Naive thymus-derived CD8-positive, alpha-beta T cell (primary cell): ENCODE data around the gene PHACTR4. TPM values are rescaled to one million over a fixed set of nuclear protein-coding genes. Genes with fewer than 3 reads are reported as not detected.
A peak's percentile ranks its signal among the peaks of the same experiment; 100 is the strongest.

Source experiments
- ATAC-seq, 2 donors: fragments of 150-1000 bp; cut with Tn5 transposase in 1 of 2; sonication (Bioruptor Pico), chemical (Tn5 transposase) in 1 of 2; 1 replicate in 1 of 2; 2 replicates in 1 of 2; pipeline ENCODE4 v1.10.0; 2021; ENCODE audit warnings: mild to moderate bottlenecking in 2 of 2, moderate library complexity in 2 of 2
- POLR2A ChIA-PET: fragments of 350-600 bp; sonication (Branson Sonifier 250); formaldehyde crosslinking; loops from one replicate; lab custom pipeline; 2021; ENCODE audit warnings: antibody characterized with exemption; lab: Charles Lee
- DNase-seq, 10 donors: peaks; one replicate each; pipeline versions ENCODE4 v3.0.0 to v3.0.0-alpha.2; 2020 to 2022
- H3K27ac Mint-ChIP-seq, 10 donors: one replicate each; pipeline ENCODE4 v1.8.0; 2020 to 2022; ENCODE audit warnings: mild to moderate bottlenecking in 10 of 10, mixed read lengths in 10 of 10, moderate library complexity in 4 of 10, inconsistent platforms in 1 of 10
- H3K27me3 Mint-ChIP-seq, 5 donors: one replicate each; pipeline ENCODE4 v1.8.0; 2021 to 2022; ENCODE audit warnings: mixed read lengths in 5 of 5
- H3K36me3 Mint-ChIP-seq, 3 donors: one replicate each; pipeline ENCODE4 v1.8.0; 2020 to 2022; ENCODE audit warnings: mixed read lengths in 3 of 3, mild to moderate bottlenecking in 2 of 3, inconsistent platforms in 1 of 3
- H3K4me1 Mint-ChIP-seq, 4 donors: one replicate each; pipeline ENCODE4 v1.8.0; 2021 to 2022; ENCODE audit warnings: mixed read lengths in 4 of 4
- H3K4me3 Mint-ChIP-seq, 10 donors: one replicate each; pipeline ENCODE4 v1.8.0; 2020 to 2022; ENCODE audit warnings: mild to moderate bottlenecking in 10 of 10, mixed read lengths in 10 of 10, moderate library complexity in 6 of 10, inconsistent platforms in 1 of 10
- H3K9me3 Mint-ChIP-seq, 9 donors: one replicate each; pipeline ENCODE4 v1.8.0; 2020 to 2022; ENCODE audit warnings: mixed read lengths in 9 of 9, mild to moderate bottlenecking in 3 of 9, inconsistent platforms in 1 of 9, moderate library complexity in 1 of 9
- polyA plus RNA-seq, 3 donors: library from polyadenylated mRNA; unstranded; fragments of 300-500 nt; fragmentation: Illumina TruSeq; gene quantifications; one replicate each; pipeline ENCODE4 v1.2.3, GENCODE V29; 2021
- total RNA-seq, 8 experiments: library from RNA in 2 of 8; stranded (reverse) in 2 of 8; gene quantifications; one replicate each; pipeline ENCODE4 v1.2.3 and lab custom pipeline; 2021 to 2026

Gene PHACTR4
- total and polyA plus RNA-seq, 5 experiments from 2014 or later, result 5.4 to 30.1 (median 20.2) TPM

DNA sequence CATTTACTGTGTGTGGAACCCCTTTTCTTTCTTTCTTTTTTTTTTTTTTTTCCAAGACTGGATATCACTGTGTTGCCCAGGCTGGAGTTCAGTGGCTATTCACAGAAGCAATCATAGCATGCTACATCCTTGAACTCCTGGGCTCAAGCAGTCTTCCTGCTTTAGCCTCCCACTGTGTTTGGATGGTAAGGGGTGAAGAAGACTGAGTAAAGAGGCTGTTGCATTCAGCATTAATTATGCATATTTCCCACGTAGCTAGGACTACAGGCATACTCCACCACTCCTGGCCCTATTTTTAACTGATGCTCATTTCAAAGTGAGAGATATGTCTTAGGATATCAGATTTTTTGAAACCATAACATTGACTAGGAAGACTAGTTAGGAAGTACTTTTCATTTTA lies 39.5 kb downstream of the PHACTR4 start:
- POLR2A ChIA-PET, result interaction anchor here (0.5 to 0.7 kb wide), 2 partner anchors 98 to 677 kb away, joined by 4 read pairs; no protein-coding TSS in a partner anchor
- H3K36me3 Mint-ChIP-seq, result peaks cover 0 to 15% (median 0%) of the 10 kb centered on the region in 3 donors
- ATAC-seq, result no peak

DNA sequence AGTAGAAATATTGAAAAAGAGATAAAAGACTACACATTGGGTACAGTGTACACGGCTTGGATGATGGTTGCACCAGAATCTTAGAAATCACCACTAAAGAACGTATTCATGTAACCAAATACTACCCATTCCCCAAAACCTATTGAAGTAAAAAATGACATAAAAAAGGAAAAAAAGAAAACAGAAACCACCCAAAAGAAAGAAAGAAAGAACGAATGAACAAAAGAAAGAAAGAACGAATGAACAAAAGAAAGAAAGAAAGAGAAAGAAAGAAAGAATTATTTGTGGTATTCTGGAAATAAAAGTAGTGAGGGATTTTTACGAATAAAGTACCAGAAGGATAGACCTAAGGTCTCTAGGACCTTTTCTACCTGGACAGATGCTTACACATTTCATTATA lies 42.1 kb downstream of the PHACTR4 start:
- H3K9me3 Mint-ChIP-seq, result no peaks in the 10 kb centered on the region
- ATAC-seq, result no peak
- H3K36me3 Mint-ChIP-seq, result peaks cover 0 to 24% (median 0%) of the 10 kb centered on the region in 3 donors
- POLR2A ChIA-PET, result no interaction called here
- no peak overlapping the region for H3K4me3 Mint-ChIP-seq
- H3K27ac Mint-ChIP-seq, result peak overlapping the region in 1 of 10 donors; percentile 35
- no peak for DNase-seq
- H3K27me3 Mint-ChIP-seq, result no peaks in the 10 kb centered on the region
- peaks cover 0 to 11% (median 6%) of the 10 kb centered on the region in 4 donors for H3K4me1 Mint-ChIP-seq

More for the DNA sequence above, 39.5 kb downstream of the PHACTR4 start:
- Mint-ChIP-seq H3K4me1 (peaks cover 2 to 9% (median 6%) of the 10 kb centered on the region in 4 donors), H3K27me3 (no peaks in the 10 kb centered on the region), H3K27ac (no peak overlapping the region), H3K9me3 (no peaks in the 10 kb centered on the region), H3K4me3 (no peak overlapping the region)
- no peak for DNase-seq

DNA sequence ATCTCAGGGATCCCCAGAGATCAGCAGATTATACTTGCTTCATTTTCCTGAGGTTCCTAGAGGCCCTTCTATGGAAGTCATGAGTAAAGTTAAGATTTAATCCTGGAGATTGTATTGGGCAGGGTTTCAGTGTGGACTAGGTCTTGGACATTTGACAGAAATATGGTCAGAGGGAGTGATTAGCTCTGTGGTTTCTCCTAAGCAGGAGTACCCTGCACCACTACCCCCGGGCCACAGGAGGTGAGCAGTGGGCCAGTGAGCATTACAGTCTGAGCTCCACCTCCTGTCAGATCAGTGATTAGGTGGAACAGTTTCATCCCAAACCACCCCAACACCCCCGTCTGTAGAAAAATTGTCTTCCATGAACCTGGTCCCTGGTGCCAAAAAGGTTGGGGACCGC lies 43.2 kb downstream of the PHACTR4 start:
- no peak for DNase-seq
- no peak for ATAC-seq
- no peak overlapping the region for H3K27ac Mint-ChIP-seq
- no peaks in the 10 kb centered on the region for H3K9me3 Mint-ChIP-seq
- H3K4me1 Mint-ChIP-seq, result peaks cover 0 to 18% (median 11%) of the 10 kb centered on the region in 4 donors
- no peak overlapping the region for H3K4me3 Mint-ChIP-seq
- POLR2A ChIA-PET, result interaction anchor here (0.6 kb wide), 1 partner anchor 99 kb away, joined by 3 read pairs; no protein-coding TSS in a partner anchor
- no peaks in the 10 kb centered on the region for H3K27me3 Mint-ChIP-seq
- H3K36me3 Mint-ChIP-seq, result peaks cover 0 to 24% (median 0%) of the 10 kb centered on the region in 3 donors

- no peaks in the 10 kb centered on the region for H3K9me3 Mint-ChIP-seq
- no peak overlapping the region for H3K4me3 Mint-ChIP-seq
- DNase-seq, result no peak
- POLR2A ChIA-PET, result no interaction called here
- H3K27me3 Mint-ChIP-seq, result no peaks in the 10 kb centered on the region
- ATAC-seq, result no peak
- no peak overlapping the region for H3K27ac Mint-ChIP-seq
- H3K36me3 Mint-ChIP-seq, result peaks cover 0 to 13% (median 0%) of the 10 kb centered on the region in 3 donors
- peaks cover 3 to 19% (median 13%) of the 10 kb centered on the region in 4 donors for H3K4me1 Mint-ChIP-seq
These were observed 47.1 kb downstream of the PHACTR4 start for GRCh38 chr1:28416509-28417194.

DNA sequence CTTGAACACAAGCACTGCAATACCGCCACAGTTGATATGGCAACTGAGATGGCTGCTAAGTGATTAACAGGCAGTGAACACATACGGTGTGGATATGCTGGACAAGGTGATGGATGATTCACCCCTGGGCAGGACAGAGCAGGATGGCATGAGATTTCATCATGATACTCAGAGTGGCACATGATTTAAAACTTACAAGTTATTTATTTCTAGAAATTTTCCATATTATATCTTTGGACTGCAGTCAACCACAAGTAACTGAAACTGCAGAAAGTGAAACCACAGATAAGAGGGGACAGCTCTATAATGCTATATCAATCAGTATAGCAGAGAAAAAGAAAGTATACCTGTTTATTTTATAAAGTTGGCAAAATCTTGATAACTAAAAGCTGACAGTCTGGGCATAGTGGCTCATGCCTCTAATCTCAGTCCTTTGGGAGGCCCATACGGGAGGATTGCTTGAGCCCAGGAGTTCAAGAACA lies 47.9 kb downstream of the PHACTR4 start:
- peak overlapping the region in 4 of 10 donors; percentile 4 to 69 (median 18) for H3K4me3 Mint-ChIP-seq
- no peaks in the 10 kb centered on the region for H3K27me3 Mint-ChIP-seq
- H3K36me3 Mint-ChIP-seq, result peaks cover 0 to 11% (median 0%) of the 10 kb centered on the region in 3 donors
- POLR2A ChIA-PET, result no interaction called here
- H3K27ac Mint-ChIP-seq, result peak overlapping the region in 4 of 10 donors; percentile 41 to 76 (median 59)
- no peaks in the 10 kb centered on the region for H3K9me3 Mint-ChIP-seq
- DNase-seq, result no peak
- no peak for ATAC-seq
- H3K4me1 Mint-ChIP-seq, result peaks cover 3 to 19% (median 13%) of the 10 kb centered on the region in 4 donors

GRCh38 chr1:28417926-28418637 lies 48.5 kb downstream of the PHACTR4 start:
- POLR2A ChIA-PET, result no interaction called here
- peak overlapping the region in 3 of 10 donors; percentile 4 to 32 (median 10) for H3K4me3 Mint-ChIP-seq
- H3K9me3 Mint-ChIP-seq, result no peaks in the 10 kb centered on the region
- ATAC-seq (no peak), DNase-seq (no peak)
- H3K4me1 Mint-ChIP-seq, result peaks cover 3 to 19% (median 13%) of the 10 kb centered on the region in 4 donors
- H3K27me3 Mint-ChIP-seq, result no peaks in the 10 kb centered on the region
- peak overlapping the region in 5 of 10 donors; percentile 13 to 76 (median 48) for H3K27ac Mint-ChIP-seq
- H3K36me3 Mint-ChIP-seq, result peaks cover 0 to 11% (median 0%) of the 10 kb centered on the region in 3 donors

GRCh38 chr1:28421744-28422143 lies 52.2 kb downstream of the PHACTR4 start:
- Mint-ChIP-seq H3K4me1 (peaks cover 5 to 17% (median 9%) of the 10 kb centered on the region in 4 donors), H3K9me3 (no peaks in the 10 kb centered on the region), H3K27ac (no peak overlapping the region), H3K4me3 (no peak overlapping the region), H3K27me3 (no peaks in the 10 kb centered on the region), H3K36me3 (peaks cover 0 to 20% (median 3%) of the 10 kb centered on the region in 3 donors)
- POLR2A ChIA-PET, result no interaction called here
- ATAC-seq, result no peak
- DNase-seq, result no peak

GRCh38 chr1:28426831-28427230 lies 57.3 kb downstream of the PHACTR4 start:
- H3K9me3 Mint-ChIP-seq, result no peaks in the 10 kb centered on the region
- ATAC-seq, result no peak
- POLR2A ChIA-PET, result no interaction called here
- peaks cover 0 to 21% (median 3%) of the 10 kb centered on the region in 3 donors for H3K36me3 Mint-ChIP-seq
- no peaks in the 10 kb centered on the region for H3K27me3 Mint-ChIP-seq
- no peak overlapping the region for H3K27ac Mint-ChIP-seq
- peaks cover 0 to 8% (median 4%) of the 10 kb centered on the region in 4 donors for H3K4me1 Mint-ChIP-seq
- H3K4me3 Mint-ChIP-seq, result no peak overlapping the region
- no peak for DNase-seq

GRCh38 chr1:28428012-28428411 lies 58.5 kb downstream of the PHACTR4 start:
- Mint-ChIP-seq H3K9me3 (no peaks in the 10 kb centered on the region), H3K4me1 (peaks cover 0 to 8% (median 4%) of the 10 kb centered on the region in 4 donors), H3K27me3 (no peaks in the 10 kb centered on the region), H3K36me3 (peaks cover 0 to 21% (median 3%) of the 10 kb centered on the region in 3 donors), H3K27ac (peak overlapping the region in 1 of 10 donors; percentile 31), H3K4me3 (no peak overlapping the region)
- no peak for ATAC-seq
- POLR2A ChIA-PET, result no interaction called here
- DNase-seq, result no peak

- DNase-seq, result no peak
- no peaks in the 10 kb centered on the region for H3K9me3 Mint-ChIP-seq
- POLR2A ChIA-PET, result interaction anchor here (0.5 kb wide), 1 partner anchor 48 kb away, joined by 3 read pairs; no protein-coding TSS in a partner anchor
These were observed 59.5 kb downstream of the PHACTR4 start for GRCh38 chr1:28428990-28429520.

DNA sequence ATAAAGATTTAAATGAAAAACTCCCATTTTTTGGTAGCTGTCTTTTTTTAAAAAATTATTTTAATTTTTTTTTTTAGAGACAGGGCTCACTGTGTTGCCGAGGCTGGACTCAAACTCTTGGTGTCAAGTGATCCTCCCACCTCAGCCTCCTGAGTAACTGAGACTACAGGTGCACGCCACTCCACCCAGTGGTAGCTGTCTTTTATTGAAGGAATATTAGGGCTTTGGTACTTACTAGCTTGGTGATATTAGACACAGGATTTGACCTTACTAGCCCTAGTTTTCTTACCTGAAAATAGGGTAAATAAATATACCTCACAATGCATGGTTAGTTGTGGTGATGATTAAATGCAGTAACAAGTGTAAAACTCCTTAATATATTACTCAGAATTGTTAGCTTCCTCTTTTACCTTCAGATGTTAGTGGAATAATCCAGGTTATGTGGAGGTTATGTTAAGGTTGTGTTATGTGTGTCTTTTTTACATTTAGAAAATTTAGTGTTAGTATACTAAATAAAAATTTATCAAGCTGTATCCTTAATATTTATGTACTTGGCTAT lies 66.8 kb downstream of the PHACTR4 start:
- peaks cover 0 to 11% (median 0%) of the 10 kb centered on the region in 3 donors for H3K36me3 Mint-ChIP-seq
- no peak overlapping the region for H3K4me3 Mint-ChIP-seq
- DNase-seq (no peak), ATAC-seq (no peak)
- no peaks in the 10 kb centered on the region for H3K9me3 Mint-ChIP-seq
- H3K27ac Mint-ChIP-seq, result no peak overlapping the region
- POLR2A ChIA-PET, result no interaction called here
- H3K27me3 Mint-ChIP-seq, result no peaks in the 10 kb centered on the region
- H3K4me1 Mint-ChIP-seq, result peaks cover 2 to 13% (median 10%) of the 10 kb centered on the region in 4 donors

More at GRCh38 chr1:28428990-28429520, 59.5 kb downstream of the PHACTR4 start:
- H3K4me3 Mint-ChIP-seq, result no peak overlapping the region
- peaks cover 0 to 8% (median 4%) of the 10 kb centered on the region in 4 donors for H3K4me1 Mint-ChIP-seq
- ATAC-seq, result no peak
- H3K27me3 Mint-ChIP-seq, result no peaks in the 10 kb centered on the region
- H3K36me3 Mint-ChIP-seq, result peaks cover 0 to 19% (median 3%) of the 10 kb centered on the region in 3 donors
- H3K27ac Mint-ChIP-seq, result no peak overlapping the region

- DNase-seq, result no peak
- POLR2A ChIA-PET, result no interaction called here
- H3K9me3 Mint-ChIP-seq, result no peaks in the 10 kb centered on the region
- no peaks in the 10 kb centered on the region for H3K27me3 Mint-ChIP-seq
- peak overlapping the region in 4 of 10 donors; percentile 1 to 68 (median 20) for H3K27ac Mint-ChIP-seq
- no peak overlapping the region for H3K4me3 Mint-ChIP-seq
- peaks cover 2 to 13% (median 10%) of the 10 kb centered on the region in 4 donors for H3K4me1 Mint-ChIP-seq
- peaks cover 0 to 11% (median 0%) of the 10 kb centered on the region in 3 donors for H3K36me3 Mint-ChIP-seq
- ATAC-seq, result no peak
These were observed 67.9 kb downstream of the PHACTR4 start for GRCh38 chr1:28437264-28437923.
